ENCODE data around the gene OSBPL6.

Gene OSBPL6

DNA sequence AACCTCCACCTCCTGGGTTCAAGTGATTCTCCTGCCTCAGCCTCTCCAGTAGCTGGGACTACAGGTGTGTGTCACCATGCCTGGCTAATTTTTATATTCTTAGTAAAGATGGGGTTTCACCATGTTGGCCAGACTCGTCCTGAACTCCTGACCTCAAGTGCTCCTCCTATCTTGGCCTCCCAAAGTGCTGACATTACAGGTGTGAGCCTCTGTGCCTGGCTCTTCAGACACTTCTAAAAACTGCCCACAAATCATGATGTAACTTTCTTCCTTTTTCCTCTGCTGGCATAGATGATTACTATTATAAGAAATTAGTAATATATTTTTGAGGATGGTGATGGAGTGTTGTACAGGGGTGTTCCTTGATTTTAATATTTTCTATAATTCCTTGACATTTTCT is 6.0 kb downstream of the OSBPL6 start:
- Mint-ChIP-seq H3K4me3 (no peak overlapping the region), H3K36me3 (ENCODE audit: low read depth) (no peaks in the 10 kb centered on the region), H3K4me1 (peaks cover 39% of the 10 kb centered on the region), H3K27ac (no peak overlapping the region), H3K27me3 (ENCODE audit: low read depth, poor library complexity) (no peaks in the 10 kb centered on the region), H3K9me3 (no peaks in the 10 kb centered on the region)
- TF ChIP-seq, protein P1, sequence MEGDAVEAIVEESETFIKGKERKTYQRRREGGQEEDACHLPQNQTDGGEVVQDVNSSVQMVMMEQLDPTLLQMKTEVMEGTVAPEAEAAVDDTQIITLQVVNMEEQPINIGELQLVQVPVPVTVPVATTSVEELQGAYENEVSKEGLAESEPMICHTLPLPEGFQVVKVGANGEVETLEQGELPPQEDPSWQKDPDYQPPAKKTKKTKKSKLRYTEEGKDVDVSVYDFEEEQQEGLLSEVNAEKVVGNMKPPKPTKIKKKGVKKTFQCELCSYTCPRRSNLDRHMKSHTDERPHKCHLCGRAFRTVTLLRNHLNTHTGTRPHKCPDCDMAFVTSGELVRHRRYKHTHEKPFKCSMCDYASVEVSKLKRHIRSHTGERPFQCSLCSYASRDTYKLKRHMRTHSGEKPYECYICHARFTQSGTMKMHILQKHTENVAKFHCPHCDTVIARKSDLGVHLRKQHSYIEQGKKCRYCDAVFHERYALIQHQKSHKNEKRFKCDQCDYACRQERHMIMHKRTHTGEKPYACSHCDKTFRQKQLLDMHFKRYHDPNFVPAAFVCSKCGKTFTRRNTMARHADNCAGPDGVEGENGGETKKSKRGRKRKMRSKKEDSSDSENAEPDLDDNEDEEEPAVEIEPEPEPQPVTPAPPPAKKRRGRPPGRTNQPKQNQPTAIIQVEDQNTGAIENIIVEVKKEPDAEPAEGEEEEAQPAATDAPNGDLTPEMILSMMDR (IDR thresholded peaks at IDR 0.05): no peak
- no peak for DNase-seq

DNA sequence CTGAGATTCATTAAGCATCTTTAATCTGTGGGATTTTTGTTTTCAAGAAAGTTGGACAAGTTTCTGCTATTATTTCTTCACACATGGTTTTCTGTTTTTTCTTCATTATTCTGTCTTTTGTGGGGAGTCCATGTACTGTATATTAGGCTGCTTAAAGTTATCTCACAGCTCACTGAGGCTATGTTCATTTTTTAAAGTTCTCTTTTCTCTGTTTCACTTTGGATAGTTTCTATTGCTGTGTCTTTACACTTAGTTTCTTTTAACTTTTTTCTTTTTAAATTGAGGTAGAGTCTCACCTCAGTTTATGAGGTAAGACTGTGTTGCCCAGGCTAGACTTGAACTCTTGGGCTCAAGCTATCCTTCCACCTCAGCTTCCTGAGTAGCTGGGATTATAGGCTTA is 8.6 kb downstream of the OSBPL6 start:
- no peaks in the 10 kb centered on the region for H3K36me3 Mint-ChIP-seq (ENCODE audit: low read depth)
- no peaks in the 10 kb centered on the region for H3K27me3 Mint-ChIP-seq (ENCODE audit: low read depth, poor library complexity)
- no peak for DNase-seq
- no peaks in the 10 kb centered on the region for H3K9me3 Mint-ChIP-seq
- H3K4me3 Mint-ChIP-seq: no peak overlapping the region
- H3K27ac Mint-ChIP-seq: no peak overlapping the region
- H3K4me1 Mint-ChIP-seq: peaks cover 37% of the 10 kb centered on the region
- TF ChIP-seq, protein P1 (IDR thresholded peaks at IDR 0.05): no peak

DNA sequence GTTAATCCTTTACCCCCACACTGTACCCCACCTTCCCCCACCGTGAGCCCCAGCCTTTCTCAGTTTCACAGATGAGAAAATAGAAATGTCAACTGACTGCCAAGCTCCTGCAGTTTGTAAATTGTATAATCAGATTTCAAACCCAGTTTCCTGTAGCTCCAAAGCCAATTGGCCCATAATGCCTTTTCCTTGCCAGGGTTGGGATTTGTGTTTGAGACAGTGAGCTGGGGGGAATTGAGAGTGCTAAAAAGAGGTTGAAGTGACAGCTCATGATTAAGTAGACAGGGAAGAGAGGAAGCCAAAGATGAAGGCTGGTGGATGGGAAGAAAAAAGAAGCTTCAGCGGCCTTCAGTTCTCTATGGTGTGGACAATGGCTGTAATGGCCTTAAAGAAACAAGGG is 10.7 kb downstream of the OSBPL6 start:
- H3K4me1 Mint-ChIP-seq: peaks cover 45% of the 10 kb centered on the region
- DNase-seq: no peak
- H3K4me3 Mint-ChIP-seq: no peak overlapping the region
- no peaks in the 10 kb centered on the region for H3K36me3 Mint-ChIP-seq (ENCODE audit: low read depth)
- H3K27me3 Mint-ChIP-seq (ENCODE audit: low read depth, poor library complexity): no peaks in the 10 kb centered on the region
- H3K27ac Mint-ChIP-seq: no peak overlapping the region
- no peaks in the 10 kb centered on the region for H3K9me3 Mint-ChIP-seq
- TF ChIP-seq, protein P1 (IDR thresholded peaks at IDR 0.05): no peak

DNA sequence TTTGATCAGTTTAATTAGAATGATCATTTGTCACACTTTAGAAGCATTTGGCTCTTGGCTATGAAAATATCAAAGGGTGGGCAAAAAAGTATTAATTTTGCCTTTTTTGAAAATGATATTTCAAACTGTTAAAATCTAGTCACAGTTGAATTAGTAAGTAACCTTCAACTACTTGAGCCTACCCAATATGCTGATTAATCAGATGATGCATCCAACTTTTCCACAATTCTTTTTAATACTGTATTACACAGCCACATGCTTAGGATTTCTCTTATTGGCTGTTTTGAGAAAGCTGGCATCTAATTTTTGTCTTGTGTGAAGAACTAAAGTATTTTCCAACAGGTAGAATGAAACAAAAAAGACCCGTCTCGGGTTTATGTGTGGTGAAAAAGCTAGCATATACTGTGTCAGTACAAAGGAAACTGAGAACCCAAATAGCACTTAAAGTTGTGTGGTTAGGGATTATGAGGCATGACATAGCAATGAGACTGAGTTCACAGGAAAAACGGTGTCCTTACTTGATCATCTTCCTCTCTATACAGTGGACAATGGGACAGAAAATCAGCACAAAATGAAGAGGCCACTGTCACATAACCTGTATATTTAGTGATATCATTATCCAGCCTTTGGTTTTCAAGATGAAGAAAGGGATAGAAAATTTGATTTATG is 11.7 kb downstream of the OSBPL6 start:
- TF ChIP-seq, protein P1 (IDR thresholded peaks at IDR 0.05): no peak
- Mint-ChIP-seq H3K27me3 (ENCODE audit: low read depth, poor library complexity) (no peaks in the 10 kb centered on the region), H3K9me3 (no peaks in the 10 kb centered on the region), H3K4me3 (no peak overlapping the region), H3K36me3 (ENCODE audit: low read depth) (no peaks in the 10 kb centered on the region), H3K27ac (no peak overlapping the region), H3K4me1 (peaks cover 54% of the 10 kb centered on the region)
- no peak for DNase-seq

DNA sequence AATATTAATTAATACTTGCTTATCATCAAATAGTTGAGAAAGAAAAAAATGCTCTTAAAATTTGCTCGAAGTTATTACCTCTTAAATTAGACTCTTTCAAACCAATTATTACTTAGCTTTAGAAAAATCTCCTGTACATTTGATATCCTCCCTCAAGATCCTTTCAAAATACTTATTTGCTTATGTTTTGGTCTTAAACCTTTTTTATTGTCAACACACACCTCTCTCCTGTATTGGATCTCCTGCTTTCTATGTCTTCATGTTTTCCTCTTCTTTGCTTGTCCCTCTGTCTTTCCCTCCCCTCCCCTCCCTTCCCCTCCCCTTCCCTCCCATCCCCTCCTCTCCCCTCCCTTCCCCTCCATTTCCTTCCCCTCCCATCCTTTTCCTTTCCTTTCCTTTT is 14.0 kb downstream of the OSBPL6 start:
- Mint-ChIP-seq H3K4me1 (peaks cover 73% of the 10 kb centered on the region), H3K9me3 (no peaks in the 10 kb centered on the region), H3K27ac (no peak overlapping the region), H3K27me3 (ENCODE audit: low read depth, poor library complexity) (peaks cover 6% of the 10 kb centered on the region), H3K36me3 (ENCODE audit: low read depth) (no peaks in the 10 kb centered on the region), H3K4me3 (no peak overlapping the region)
- DNase-seq: no peak
- TF ChIP-seq, protein P1 (IDR thresholded peaks at IDR 0.05): no peak

DNA sequence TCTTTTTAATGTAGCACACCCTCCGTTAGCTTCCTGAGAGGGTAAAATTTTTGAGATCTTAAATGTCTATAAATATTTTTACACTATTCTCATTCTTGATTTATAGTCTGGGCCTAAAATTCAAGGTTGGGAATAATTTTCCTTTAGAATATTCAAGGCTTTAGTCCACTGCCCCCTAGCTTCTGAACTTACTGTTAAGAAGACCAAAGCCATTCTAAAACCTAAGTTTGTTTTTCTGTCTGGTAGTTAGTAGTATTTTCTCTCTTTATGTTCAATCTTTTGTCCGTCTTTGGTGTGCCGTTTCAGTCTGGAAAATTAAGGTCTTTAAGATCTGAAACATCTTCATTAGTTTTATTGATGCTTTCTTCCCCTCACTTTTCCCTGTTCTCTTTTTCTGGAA is 14.5 kb downstream of the OSBPL6 start:
- H3K4me1 Mint-ChIP-seq: peaks cover 75% of the 10 kb centered on the region
- H3K27me3 Mint-ChIP-seq (ENCODE audit: low read depth, poor library complexity): peaks cover 6% of the 10 kb centered on the region
- H3K9me3 Mint-ChIP-seq: no peaks in the 10 kb centered on the region
- no peaks in the 10 kb centered on the region for H3K36me3 Mint-ChIP-seq (ENCODE audit: low read depth)
- no peak for DNase-seq
- TF ChIP-seq, protein P1 (IDR thresholded peaks at IDR 0.05): no peak
- H3K27ac Mint-ChIP-seq: no peak overlapping the region
- H3K4me3 Mint-ChIP-seq: no peak overlapping the region
